ENCODE measurements around the gene PDCD2L.
"Not testable (repeated sequence)": the region's sequence is repeated elsewhere in the genome, so short reads cannot be mapped to it uniquely, and the experiment has no call there.

Gene PDCD2L

GRCh38 chr19:34411216-34411615, 7.0 kb downstream of the PDCD2L start:
- DNase-seq (ENCODE audit: low read depth) = no peak

GRCh38 chr19:34416021-34416545, 11.9 kb downstream of the PDCD2L start:
- no peak for DNase-seq (ENCODE audit: low read depth)

- no peak for DNase-seq (ENCODE audit: low read depth)
These were observed 14.1 kb downstream of the PDCD2L start for GRCh38 chr19:34418300-34418699.

- no peak for DNase-seq (ENCODE audit: low read depth)
These were observed 22.0 kb downstream of the PDCD2L start for GRCh38 chr19:34426096-34426661.

GRCh38 chr19:34428549-34429285, 24.5 kb downstream of the PDCD2L start:
- DNase-seq (ENCODE audit: low read depth) = no peak

- DNase-seq (ENCODE audit: low read depth) = no peak
These were observed 25.4 kb downstream of the PDCD2L start for GRCh38 chr19:34429553-34429952.

GRCh38 chr19:34430738-34431625, 26.8 kb downstream of the PDCD2L start:
- no peak for DNase-seq (ENCODE audit: low read depth)

GRCh38 chr19:34431681-34432402, 27.6 kb downstream of the PDCD2L start:
- DNase-seq (ENCODE audit: low read depth) = no peak

GRCh38 chr19:34432797-34433196, 28.6 kb downstream of the PDCD2L start:
- DNase-seq (ENCODE audit: low read depth) = no peak

GRCh38 chr19:34436716-34437115, 32.5 kb downstream of the PDCD2L start:
- DNase-seq (ENCODE audit: low read depth) = no peak

GRCh38 chr19:34448191-34448590, 44.0 kb downstream of the PDCD2L start:
- no peak for DNase-seq (ENCODE audit: low read depth)

GRCh38 chr19:34452723-34453122, 48.5 kb downstream of the PDCD2L start:
- no peak for DNase-seq (ENCODE audit: low read depth)

- DNase-seq (ENCODE audit: low read depth) = no peak
These were observed 49.9 kb downstream of the PDCD2L start for GRCh38 chr19:34454091-34454490.

GRCh38 chr19:34454685-34455084, 50.5 kb downstream of the PDCD2L start:
- no peak for DNase-seq (ENCODE audit: low read depth)

- not testable (repeated sequence) for DNase-seq (ENCODE audit: low read depth)
These were observed 51.7 kb downstream of the PDCD2L start for GRCh38 chr19:34455783-34456480.

- no peak for DNase-seq (ENCODE audit: low read depth)
These were observed 53.2 kb downstream of the PDCD2L start for GRCh38 chr19:34457446-34457845.

GRCh38 chr19:34458677-34459076, 54.5 kb downstream of the PDCD2L start:
- DNase-seq (ENCODE audit: low read depth) = no peak

- DNase-seq (ENCODE audit: low read depth) = no peak
These were observed 55.4 kb downstream of the PDCD2L start for GRCh38 chr19:34459614-34460013.

GRCh38 chr19:34461375-34462100, 57.3 kb downstream of the PDCD2L start:
- no peak for DNase-seq (ENCODE audit: low read depth)

- DNase-seq (ENCODE audit: low read depth) = not testable (repeated sequence)
These were observed 60.6 kb downstream of the PDCD2L start for GRCh38 chr19:34464785-34465184.

- no peak for DNase-seq (ENCODE audit: low read depth)
These were observed 64.2 kb downstream of the PDCD2L start for GRCh38 chr19:34468409-34468808.

Data from activated T-helper 9 cell treated with anti-CD3 and anti-CD28 coated beads, Interleukin-2, amount 50 U/mL, for 16 hours (primary cell).